Hepatocyte (in vitro differentiated cells): ENCODE results near the gene EEFSEC.

Experiments used
- EZH2 ChIP-seq: fragments of 200-600 bp; sonication (generic); IDR thresholded peaks from 2 replicates; pipeline ENCODE4 v1.6.1; 2016; ENCODE audit warnings: antibody characterized with exemption, mild to moderate bottlenecking, borderline replicate concordance
- EZH2phosphoT487 ChIP-seq: fragments of 200-600 bp; sonication (generic); IDR thresholded peaks from one replicate; pipeline ENCODE4 v1.6.1; 2018; ENCODE audit warnings: antibody characterized with exemption, mild to moderate bottlenecking, low read depth, moderate library complexity; ENCODE audit not compliant: unreplicated experiment, severe bottlenecking
- TF ChIP-seq, protein P1 (sequence below): fragments of 200-600 bp; sonication (generic); IDR thresholded peaks from 2 replicates; pipeline ENCODE4 v1.5.1; 2016; ENCODE audit warnings: antibody characterized with exemption, mild to moderate bottlenecking; ENCODE audit not compliant: poor library complexity

DNA sequence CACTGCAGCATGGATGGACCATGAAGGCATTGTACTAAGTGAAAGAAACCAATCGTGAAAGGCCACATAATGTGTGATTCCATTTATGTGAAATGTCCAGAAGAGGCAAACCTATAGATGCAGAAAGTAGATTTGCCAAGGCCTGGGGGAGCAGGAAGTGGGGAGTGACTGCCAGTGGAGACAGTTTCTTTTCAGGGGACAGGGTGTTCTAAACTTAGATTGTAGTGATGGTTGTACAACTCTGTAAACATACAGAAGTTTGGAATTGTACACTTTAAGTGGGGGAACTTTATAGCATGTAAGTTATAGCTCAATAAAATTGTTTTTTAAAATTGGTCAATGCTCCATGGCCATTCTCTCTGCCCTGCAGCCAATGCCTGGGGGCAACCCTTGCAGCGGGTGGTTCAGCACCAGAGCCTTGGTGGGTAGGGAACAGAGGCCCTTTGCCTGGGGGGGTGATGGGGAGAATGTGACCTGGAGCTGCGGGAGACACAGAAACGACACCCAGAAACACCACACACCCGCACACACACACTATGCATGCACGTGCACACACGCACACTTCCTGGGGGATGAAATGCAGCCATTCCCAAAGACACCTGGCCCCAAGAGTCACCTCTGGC lies 270.4 kb downstream of the EEFSEC start:
- TF ChIP-seq, protein P1, sequence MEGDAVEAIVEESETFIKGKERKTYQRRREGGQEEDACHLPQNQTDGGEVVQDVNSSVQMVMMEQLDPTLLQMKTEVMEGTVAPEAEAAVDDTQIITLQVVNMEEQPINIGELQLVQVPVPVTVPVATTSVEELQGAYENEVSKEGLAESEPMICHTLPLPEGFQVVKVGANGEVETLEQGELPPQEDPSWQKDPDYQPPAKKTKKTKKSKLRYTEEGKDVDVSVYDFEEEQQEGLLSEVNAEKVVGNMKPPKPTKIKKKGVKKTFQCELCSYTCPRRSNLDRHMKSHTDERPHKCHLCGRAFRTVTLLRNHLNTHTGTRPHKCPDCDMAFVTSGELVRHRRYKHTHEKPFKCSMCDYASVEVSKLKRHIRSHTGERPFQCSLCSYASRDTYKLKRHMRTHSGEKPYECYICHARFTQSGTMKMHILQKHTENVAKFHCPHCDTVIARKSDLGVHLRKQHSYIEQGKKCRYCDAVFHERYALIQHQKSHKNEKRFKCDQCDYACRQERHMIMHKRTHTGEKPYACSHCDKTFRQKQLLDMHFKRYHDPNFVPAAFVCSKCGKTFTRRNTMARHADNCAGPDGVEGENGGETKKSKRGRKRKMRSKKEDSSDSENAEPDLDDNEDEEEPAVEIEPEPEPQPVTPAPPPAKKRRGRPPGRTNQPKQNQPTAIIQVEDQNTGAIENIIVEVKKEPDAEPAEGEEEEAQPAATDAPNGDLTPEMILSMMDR: no peak
- TF ChIP-seq EZH2 (no peak), EZH2phosphoT487 (no peak)
